PFSK-1 (cell line): ENCODE data around the gene MRPL10.

Experiments
- FOXP2 ChIP-seq: optimal IDR thresholded peaks from 2 replicates; pipeline ENCODE3; 2011; ENCODE audit warnings: borderline replicate concordance, control low read depth, inconsistent platforms; ENCODE audit not compliant: insufficient read depth; ENCODE audit errors: extremely low read length, extremely low read depth
- POLR2AphosphoS5 ChIP-seq: IDR thresholded peaks from 2 replicates; pipeline ENCODE4 v1.6.1; 2012; ENCODE audit warnings: low read depth, mild to moderate bottlenecking, control low read depth, low read length, moderate library complexity
- REST ChIP-seq, 2 experiments: IDR thresholded peaks; 2 replicates each; pipeline versions ENCODE4 v1.6.1 to v1.8.0; 2011 to 2012; ENCODE audit warnings: low read depth in 2 of 2, low read length in 2 of 2, control low read depth in 1 of 2, inconsistent platforms in 1 of 2, mild to moderate bottlenecking in 1 of 2, moderate library complexity in 1 of 2; ENCODE audit not compliant: insufficient read depth in 1 of 2
- SIN3A ChIP-seq: IDR thresholded peaks from 2 replicates; pipeline ENCODE4 v1.6.1; 2012; ENCODE audit warnings: mild to moderate bottlenecking, low read length, moderate library complexity, borderline replicate concordance; ENCODE audit not compliant: insufficient read depth
- TAF1 ChIP-seq: IDR thresholded peaks from 2 replicates; pipeline ENCODE4 v1.6.1; 2012; ENCODE audit warnings: low read length, control low read depth, borderline replicate concordance; ENCODE audit not compliant: insufficient read depth

The MRPL10 gene

GRCh38 chr17:47815106-47815918, 16.0 kb downstream of the MRPL10 start:
- no peak for TF ChIP-seq SIN3A
- no peak for TF ChIP-seq TAF1
- no peak for TF ChIP-seq POLR2AphosphoS5
- no peak for TF ChIP-seq REST (IDR thresholded peaks at IDR 0.05; ENCODE audit: insufficient read depth in 1 of 2, low read depth in 2 of 2, low read length in 2 of 2)
- TF ChIP-seq FOXP2 = no peak

GRCh38 chr17:47813512-47814031, 17.8 kb downstream of the MRPL10 start:
- no peak for TF ChIP-seq SIN3A
- TF ChIP-seq TAF1 = no peak
- TF ChIP-seq POLR2AphosphoS5 = no peak
- no peak for TF ChIP-seq FOXP2
- no peak for TF ChIP-seq REST (IDR thresholded peaks at IDR 0.05; ENCODE audit: insufficient read depth in 1 of 2, low read depth in 2 of 2, low read length in 2 of 2)

- TF ChIP-seq POLR2AphosphoS5 = no peak
- TF ChIP-seq FOXP2 = no peak
- TF ChIP-seq TAF1 = no peak
- no peak for TF ChIP-seq SIN3A
- no peak for TF ChIP-seq REST (IDR thresholded peaks at IDR 0.05; ENCODE audit: insufficient read depth in 1 of 2, low read depth in 2 of 2, low read length in 2 of 2)
These were observed 18.3 kb downstream of the MRPL10 start for GRCh38 chr17:47813077-47813476.

- TF ChIP-seq REST (IDR thresholded peaks at IDR 0.05; ENCODE audit: insufficient read depth in 1 of 2, low read depth in 2 of 2, low read length in 2 of 2) (no peak), POLR2AphosphoS5 (no peak), FOXP2 (no peak), SIN3A (no peak), TAF1 (no peak)
These were observed 19.0 kb downstream of the MRPL10 start for GRCh38 chr17:47812146-47812920.
